OCI-LY1 (cell line): ENCODE data around the gene ABCA4.

Experiments
- CTCF ChIP-seq: fragments of 200-600 bp; sonication (generic), shearing (Covaris generic); IDR thresholded peaks from 2 replicates; pipeline ENCODE4 v1.5.1; 2017; ENCODE audit warnings: mild to moderate bottlenecking, antibody characterized with exemption, low read length, moderate library complexity, mixed read lengths
- EZH2 ChIP-seq: fragments of 200-600 bp; sonication (generic), shearing (Covaris generic); IDR thresholded peaks from 2 replicates; pipeline ENCODE4 v1.8.0; 2017; ENCODE audit warnings: borderline replicate concordance, mixed run types, mild to moderate bottlenecking, antibody characterized with exemption, low read length, moderate library complexity, mixed read lengths

GRCh38 chr1:93992190-93992589 is 128.8 kb downstream of the ABCA4 start:
- TF ChIP-seq CTCF (no peak), EZH2 (no peak)
